ENCODE results near the gene BATF.

Gene BATF

GRCh38 chr14:75525969-75526368, 3.7 kb downstream of the BATF start:
- DNase-seq (ENCODE audit: low spot score), result no peak
- TF ChIP-seq, protein P1, sequence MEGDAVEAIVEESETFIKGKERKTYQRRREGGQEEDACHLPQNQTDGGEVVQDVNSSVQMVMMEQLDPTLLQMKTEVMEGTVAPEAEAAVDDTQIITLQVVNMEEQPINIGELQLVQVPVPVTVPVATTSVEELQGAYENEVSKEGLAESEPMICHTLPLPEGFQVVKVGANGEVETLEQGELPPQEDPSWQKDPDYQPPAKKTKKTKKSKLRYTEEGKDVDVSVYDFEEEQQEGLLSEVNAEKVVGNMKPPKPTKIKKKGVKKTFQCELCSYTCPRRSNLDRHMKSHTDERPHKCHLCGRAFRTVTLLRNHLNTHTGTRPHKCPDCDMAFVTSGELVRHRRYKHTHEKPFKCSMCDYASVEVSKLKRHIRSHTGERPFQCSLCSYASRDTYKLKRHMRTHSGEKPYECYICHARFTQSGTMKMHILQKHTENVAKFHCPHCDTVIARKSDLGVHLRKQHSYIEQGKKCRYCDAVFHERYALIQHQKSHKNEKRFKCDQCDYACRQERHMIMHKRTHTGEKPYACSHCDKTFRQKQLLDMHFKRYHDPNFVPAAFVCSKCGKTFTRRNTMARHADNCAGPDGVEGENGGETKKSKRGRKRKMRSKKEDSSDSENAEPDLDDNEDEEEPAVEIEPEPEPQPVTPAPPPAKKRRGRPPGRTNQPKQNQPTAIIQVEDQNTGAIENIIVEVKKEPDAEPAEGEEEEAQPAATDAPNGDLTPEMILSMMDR (IDR thresholded peaks at IDR 0.05; ENCODE audit: extremely low read depth, missing control alignments), result no peak

DNA sequence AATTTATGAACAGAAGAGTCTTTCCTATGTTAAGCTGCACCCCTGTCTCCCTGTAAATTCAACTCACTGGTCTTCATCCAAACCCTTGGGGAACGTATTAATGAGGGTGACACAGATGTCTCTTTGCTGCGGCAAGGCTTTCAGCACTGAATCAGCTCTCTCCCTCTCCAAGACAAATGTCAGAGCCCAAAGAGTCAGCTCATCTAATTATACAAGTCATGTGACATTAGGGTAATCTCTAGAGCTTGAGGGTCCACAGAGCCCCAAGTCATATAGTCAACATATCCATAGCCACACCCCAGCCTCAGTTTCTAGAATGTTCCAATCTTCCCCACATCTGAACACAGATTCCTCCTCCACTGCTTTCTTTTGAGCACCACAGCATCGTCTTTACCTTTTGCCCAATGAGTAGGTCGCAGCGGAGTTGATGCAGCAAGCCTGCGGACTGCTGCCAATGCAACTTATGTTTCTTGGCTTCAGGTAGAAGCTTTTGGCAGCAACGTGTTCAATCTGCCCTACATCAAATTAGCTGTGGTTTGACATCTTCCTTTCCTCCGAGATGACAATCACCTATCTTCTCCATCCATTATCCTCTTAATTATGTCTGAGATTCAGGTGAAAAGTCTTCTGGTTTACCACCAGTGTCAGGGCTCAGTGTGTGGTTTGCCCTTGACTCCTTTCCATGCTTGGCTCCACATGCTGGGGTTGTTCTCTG, 5.3 kb downstream of the BATF start:
- TF ChIP-seq, protein P1 (IDR thresholded peaks at IDR 0.05; ENCODE audit: extremely low read depth, missing control alignments), result no peak
- DNase-seq (ENCODE audit: low spot score), result no peak

- DNase-seq (ENCODE audit: low spot score), result no peak
- TF ChIP-seq, protein P1 (IDR thresholded peaks at IDR 0.05; ENCODE audit: extremely low read depth, missing control alignments), result no peak
Observed at GRCh38 chr14:75531256-75531655, 9.0 kb downstream of the BATF start.

DNA sequence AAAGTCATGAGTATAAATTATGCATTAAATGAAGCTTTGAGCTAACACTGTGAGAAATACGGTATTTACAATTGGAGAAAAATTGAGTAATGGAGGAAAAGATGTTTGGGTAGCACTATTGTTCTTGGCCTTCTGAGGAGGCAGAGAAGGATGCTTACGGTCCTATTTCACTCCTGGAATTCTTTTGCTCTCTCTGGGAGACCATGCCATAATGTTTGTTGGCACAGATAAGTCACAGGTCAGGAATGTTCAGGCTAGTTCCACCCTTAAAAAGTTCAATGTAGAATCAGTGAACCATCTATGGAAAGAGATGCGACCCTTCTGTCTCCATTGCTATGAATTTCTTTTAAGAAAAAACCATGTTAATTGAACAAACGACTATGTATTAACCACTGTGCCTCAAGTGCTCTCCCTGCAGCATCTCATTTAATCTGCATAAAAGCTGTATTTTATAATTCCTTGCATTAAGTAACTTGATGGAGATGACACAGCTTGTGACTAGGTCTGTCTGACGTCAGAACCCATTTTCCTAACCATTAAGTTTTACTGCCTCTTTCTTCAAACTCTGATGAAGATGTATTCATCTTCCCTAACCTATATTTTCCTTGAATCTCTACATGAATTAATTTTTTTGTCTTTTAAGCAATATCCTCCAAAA, 9.5 kb downstream of the BATF start:
- TF ChIP-seq, protein P1 (IDR thresholded peaks at IDR 0.05; ENCODE audit: extremely low read depth, missing control alignments), result no peak
- DNase-seq (ENCODE audit: low spot score), result no peak

GRCh38 chr14:75533791-75534555, 11.7 kb downstream of the BATF start:
- no peak for DNase-seq (ENCODE audit: low spot score)
- TF ChIP-seq, protein P1 (IDR thresholded peaks at IDR 0.05; ENCODE audit: extremely low read depth, missing control alignments), result no peak

- no peak for DNase-seq (ENCODE audit: low spot score)
- TF ChIP-seq, protein P1 (IDR thresholded peaks at IDR 0.05; ENCODE audit: extremely low read depth, missing control alignments), result no peak
Observed at GRCh38 chr14:75535164-75535898, 13.1 kb downstream of the BATF start.
